H9 (cell line): ENCODE results near the gene FLNA. TPM values are rescaled to one million over a fixed set of nuclear protein-coding genes. Genes with fewer than 3 reads are reported as not detected.

Experiments
- DNase-seq: peaks from one replicate; pipeline ENCODE4 v3.0.0-alpha.2; 2017
- H2AFZ ChIP-seq: one replicate; pipeline ENCODE4 v1.6.1; 2013; ENCODE audit warnings: mild to moderate bottlenecking, low read length, control low read depth, moderate library complexity
- H2AK5ac ChIP-seq: 2 replicates; pipeline ENCODE4 v1.6.1; 2013; ENCODE audit warnings: low read length, control low read depth, mixed read lengths; ENCODE audit not compliant: insufficient read length
- H2BK120ac ChIP-seq: one replicate; pipeline ENCODE4 v1.6.1; 2013; ENCODE audit warnings: low read depth, mild to moderate bottlenecking, low read length, control low read depth, inconsistent platforms; ENCODE audit not compliant: poor library complexity, severe bottlenecking
- H2BK12ac ChIP-seq: 2 replicates; pipeline ENCODE4 v1.6.1; 2013; ENCODE audit warnings: low read length, control low read depth, mixed read lengths, low read depth; ENCODE audit not compliant: insufficient read length
- H2BK15ac ChIP-seq: 2 replicates; pipeline ENCODE4 v1.6.1; 2013; ENCODE audit warnings: low read depth, low read length, control low read depth
- H2BK20ac ChIP-seq: one replicate; pipeline ENCODE4 v1.6.1; 2013; ENCODE audit warnings: low read depth, mild to moderate bottlenecking, low read length, control low read depth, inconsistent platforms; ENCODE audit not compliant: poor library complexity, severe bottlenecking
- H2BK5ac ChIP-seq: 2 replicates; pipeline ENCODE4 v1.6.1; 2013; ENCODE audit warnings: low read length, control low read depth, mixed read lengths; ENCODE audit not compliant: insufficient read length
- H3K14ac ChIP-seq: 2 replicates; pipeline ENCODE4 v1.6.1; 2013; ENCODE audit warnings: low read length, control low read depth; ENCODE audit not compliant: insufficient read depth
- H3K18ac ChIP-seq: 2 replicates; pipeline ENCODE4 v1.6.1; 2013; ENCODE audit warnings: low read depth, mild to moderate bottlenecking, mixed read lengths, low read length, control low read depth; ENCODE audit not compliant: insufficient read length
- H3K23ac ChIP-seq: 2 replicates; pipeline ENCODE4 v1.6.1; 2013; ENCODE audit warnings: low read length, control low read depth, mixed read lengths, low read depth; ENCODE audit not compliant: insufficient read length
- H3K23me2 ChIP-seq: 2 replicates; pipeline ENCODE4 v1.6.1; 2013; ENCODE audit warnings: low read depth, mild to moderate bottlenecking, mixed read lengths, low read length, control low read depth; ENCODE audit not compliant: insufficient read length, poor library complexity, severe bottlenecking
- H3K27ac ChIP-seq: 2 replicates; pipeline ENCODE4 v1.5.1; 2013; ENCODE audit warnings: low read length, control low read depth, mixed read lengths, low read depth; ENCODE audit not compliant: insufficient read length
- H3K27me3 ChIP-seq: 2 replicates; pipeline ENCODE4 v1.6.1; 2013; ENCODE audit warnings: low read length, control low read depth, inconsistent platforms; ENCODE audit not compliant: insufficient read depth
- H3K4ac ChIP-seq: 2 replicates; pipeline ENCODE4 v1.6.1; 2013; ENCODE audit warnings: low read depth, mild to moderate bottlenecking, control low read depth, inconsistent platforms, low read length, moderate library complexity
- H3K4me1 ChIP-seq: 2 replicates; pipeline ENCODE4 v1.6.1; 2013; ENCODE audit warnings: low read length, control low read depth, inconsistent platforms; ENCODE audit not compliant: insufficient read depth
- H3K4me2 ChIP-seq: 2 replicates; pipeline ENCODE4 v1.6.1; 2013; ENCODE audit warnings: low read length, control low read depth, mixed read lengths; ENCODE audit not compliant: insufficient read length, insufficient read depth
- H3K56ac ChIP-seq: 2 replicates; pipeline ENCODE4 v1.6.1; 2013; ENCODE audit warnings: low read depth, mild to moderate bottlenecking, mixed read lengths, low read length, control low read depth; ENCODE audit not compliant: insufficient read length
- H3K79me1 ChIP-seq: 2 replicates; pipeline ENCODE4 v1.6.1; 2013; ENCODE audit warnings: low read depth, mild to moderate bottlenecking, moderate library complexity, low read length, control low read depth, inconsistent platforms; ENCODE audit not compliant: insufficient read depth, poor library complexity, severe bottlenecking
- H3K79me2 ChIP-seq: 2 replicates; pipeline ENCODE4 v1.6.1; 2013; ENCODE audit warnings: low read length, control low read depth, inconsistent platforms; ENCODE audit not compliant: insufficient read depth
- H3K9ac ChIP-seq: 2 replicates; pipeline ENCODE4 v1.6.1; 2013; ENCODE audit warnings: low read length, control low read depth, mixed read lengths; ENCODE audit not compliant: insufficient read length; ENCODE audit errors: extremely low read depth
- H3K9me3 ChIP-seq: one replicate; pipeline ENCODE4 v1.6.1; 2013; ENCODE audit warnings: low read depth, low read length, inconsistent platforms; ENCODE audit not compliant: control insufficient read depth
- H3T11ph ChIP-seq: one replicate; pipeline ENCODE4 v1.6.1; 2013; ENCODE audit warnings: mild to moderate bottlenecking, low read length, control low read depth, inconsistent platforms
- H4K20me1 ChIP-seq: one replicate; pipeline ENCODE4 v1.6.1; 2013; ENCODE audit not compliant: control insufficient read depth, insufficient read length, insufficient read depth
- H4K5ac ChIP-seq: 2 replicates; pipeline ENCODE4 v1.6.1; 2013; ENCODE audit warnings: low read depth, mild to moderate bottlenecking, mixed read lengths, low read length, control low read depth; ENCODE audit not compliant: insufficient read length
- H4K8ac ChIP-seq: replicated peaks from 2 replicates; pipeline ENCODE4 v1.6.1; 2013; ENCODE audit warnings: low read length, control low read depth, mixed read lengths, low read depth; ENCODE audit not compliant: insufficient read length
- H4K91ac ChIP-seq: 2 replicates; pipeline ENCODE4 v1.6.1; 2013; ENCODE audit warnings: low read depth, mild to moderate bottlenecking, moderate library complexity, mixed read lengths, low read length, control low read depth; ENCODE audit not compliant: insufficient read length
- H3K27ac Mint-ChIP-seq, 3 experiments: 2 replicates in 2 of 3; 3 replicates in 1 of 3; pipeline ENCODE4 v1.8.0; 2020 to 2021; ENCODE audit warnings: mixed read lengths in 3 of 3, mild to moderate bottlenecking in 1 of 3, moderate library complexity in 1 of 3
- H3K27me3 Mint-ChIP-seq: 2 replicates; pipeline ENCODE4 v1.8.0; 2021; ENCODE audit warnings: low read depth, mild to moderate bottlenecking, moderate library complexity, mixed read lengths
- H3K36me3 Mint-ChIP-seq, 3 experiments: 2 replicates in 2 of 3; 3 replicates in 1 of 3; pipeline ENCODE4 v1.8.0; 2020 to 2021; ENCODE audit warnings: low read depth in 3 of 3, mixed read lengths in 3 of 3; ENCODE audit not compliant: insufficient read depth in 1 of 3
- H3K4me1 Mint-ChIP-seq, 2 experiments: 2 replicates each; pipeline ENCODE4 v1.8.0; 2020; ENCODE audit warnings: mixed read lengths in 2 of 2
- H3K4me3 Mint-ChIP-seq, 2 experiments: 2 replicates in 1 of 2; 3 replicates in 1 of 2; pipeline ENCODE4 v1.8.0; 2020 to 2021; ENCODE audit warnings: mild to moderate bottlenecking in 2 of 2, mixed read lengths in 2 of 2, moderate library complexity in 1 of 2
- H3K9me3 Mint-ChIP-seq, 2 experiments: 2 replicates in 1 of 2; 3 replicates in 1 of 2; pipeline ENCODE4 v1.8.0; 2020; ENCODE audit warnings: mild to moderate bottlenecking in 2 of 2, mixed read lengths in 2 of 2, moderate library complexity in 1 of 2
- CTCF ChIP-seq: fragments of 200-600 bp; sonication (generic); conservative IDR thresholded peaks from 3 replicates; pipeline ENCODE4 v1.8.0; 2021; ENCODE audit warnings: antibody characterized with exemption, mild to moderate bottlenecking
- WGBS: extraction: QIAGEN DNeasy Blood & Tissue Kit; methylation state at CpG from one replicate; pipeline ENCODE4 v1.1.7; 2013; ENCODE audit warnings: missing lambda C conversion rate, low lambda C conversion rate, mixed read lengths; ENCODE audit not compliant: insufficient read length; ENCODE audit errors: extremely low coverage; 5-methylcytosine and 5-hydroxymethylcytosine counted together
- total RNA-seq: library from RNA; stranded (reverse); gene quantifications from 2 replicates; pipeline ENCODE4 v1.2.1, GENCODE V29; 2021

Gene FLNA
- total RNA-seq, 1 experiment from 2014 or later: 957 TPM

GRCh38 chrX:154358011-154358410 lies 16.4 kb downstream of the FLNA start:
- Histone ChIP-seq H3K27ac (no peak overlapping the region), H4K5ac (no peak overlapping the region), H2AFZ (no peak overlapping the region), H4K8ac (no peak overlapping the region), H2BK20ac (no peak overlapping the region), H3K23me2 (peaks cover 3% of the 10 kb centered on the region), H3K4me1 (no peaks in the 10 kb centered on the region), H2AK5ac (no peak overlapping the region), H2BK5ac (no peak overlapping the region), H2BK15ac (no peak overlapping the region), H3K4me2 (no peak overlapping the region), H3K9ac (no peak overlapping the region), H3K18ac (no peak overlapping the region), H2BK120ac (no peak overlapping the region), H4K20me1 (peaks cover 3% of the 10 kb centered on the region), H3T11ph (no peak overlapping the region), H3K23ac (no peak overlapping the region), H3K27me3 (no peaks in the 10 kb centered on the region), H2BK12ac (no peak overlapping the region), H3K9me3 (peaks cover 26% of the 10 kb centered on the region), H3K4ac (no peak overlapping the region), H3K79me2 (no peaks in the 10 kb centered on the region), H4K91ac (no peak overlapping the region), H3K14ac (no peak overlapping the region), H3K56ac (no peak overlapping the region), H3K79me1 (no peaks in the 10 kb centered on the region)
- H3K27me3 Mint-ChIP-seq: peaks cover 5% of the 10 kb centered on the region
- DNase-seq: no peak
- H3K27ac Mint-ChIP-seq: no peak overlapping the region
- no peaks in the 10 kb centered on the region for H3K4me1 Mint-ChIP-seq
- no peak overlapping the region for H3K4me3 Mint-ChIP-seq
- no CpG with 5 or more reads among the region's 11 CpGs for WGBS
- peaks cover 54 to 71% of the 10 kb centered on the region in 2 experiments for H3K9me3 Mint-ChIP-seq
- no peak for TF ChIP-seq CTCF
- H3K36me3 Mint-ChIP-seq: peaks cover 34 to 84% (median 82%) of the 10 kb centered on the region in 3 experiments
